ENCODE results near the gene TLR5.

- TF ChIP-seq, protein P1, sequence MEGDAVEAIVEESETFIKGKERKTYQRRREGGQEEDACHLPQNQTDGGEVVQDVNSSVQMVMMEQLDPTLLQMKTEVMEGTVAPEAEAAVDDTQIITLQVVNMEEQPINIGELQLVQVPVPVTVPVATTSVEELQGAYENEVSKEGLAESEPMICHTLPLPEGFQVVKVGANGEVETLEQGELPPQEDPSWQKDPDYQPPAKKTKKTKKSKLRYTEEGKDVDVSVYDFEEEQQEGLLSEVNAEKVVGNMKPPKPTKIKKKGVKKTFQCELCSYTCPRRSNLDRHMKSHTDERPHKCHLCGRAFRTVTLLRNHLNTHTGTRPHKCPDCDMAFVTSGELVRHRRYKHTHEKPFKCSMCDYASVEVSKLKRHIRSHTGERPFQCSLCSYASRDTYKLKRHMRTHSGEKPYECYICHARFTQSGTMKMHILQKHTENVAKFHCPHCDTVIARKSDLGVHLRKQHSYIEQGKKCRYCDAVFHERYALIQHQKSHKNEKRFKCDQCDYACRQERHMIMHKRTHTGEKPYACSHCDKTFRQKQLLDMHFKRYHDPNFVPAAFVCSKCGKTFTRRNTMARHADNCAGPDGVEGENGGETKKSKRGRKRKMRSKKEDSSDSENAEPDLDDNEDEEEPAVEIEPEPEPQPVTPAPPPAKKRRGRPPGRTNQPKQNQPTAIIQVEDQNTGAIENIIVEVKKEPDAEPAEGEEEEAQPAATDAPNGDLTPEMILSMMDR (IDR thresholded peaks at IDR 0.05), result no peak
- no peak for TF ChIP-seq POLR2A (IDR thresholded peaks at IDR 0.05)
Observed at GRCh38 chr1:223189903-223190724, 47.1 kb upstream of the TLR5 start.

Measured in testis (tissue), 2 donors.